GM19455 (cell line): Measurements from ENCODE around the gene MAN1A2.

Experiments
- ATAC-seq: cut with Tn5 transposase; IDR thresholded peaks from one replicate; pipeline ENCODE4 v1.9.1; 2021; ENCODE audit not compliant: unreplicated experiment

MAN1A2 gene

GRCh38 chr1:117574161-117574835 is 207.0 kb downstream of the MAN1A2 start:
- no peak for ATAC-seq

GRCh38 chr1:117575586-117576225 is 208.5 kb downstream of the MAN1A2 start:
- ATAC-seq: no peak

GRCh38 chr1:117576236-117576635 is 209.0 kb downstream of the MAN1A2 start:
- no peak for ATAC-seq

- ATAC-seq: no peak
Measured at GRCh38 chr1:117577191-117577885, 210.1 kb downstream of the MAN1A2 start.

- ATAC-seq: no peak
Measured at GRCh38 chr1:117578466-117578865, 211.2 kb downstream of the MAN1A2 start.
